Testis (tissue), 3 donors: ENCODE data around the gene TACSTD2. TPM values are rescaled to one million over a fixed set of nuclear protein-coding genes. Genes with fewer than 3 reads are reported as not detected.
"Not testable (repeated sequence)": the region's sequence is repeated elsewhere in the genome, so short reads cannot be mapped to it uniquely, and the experiment has no call there.

Experiments
- DNase-seq: peaks from one replicate; pipeline ENCODE4 v3.0.0-alpha.2; 2019
- H3K27ac ChIP-seq, 2 donors: fragments of 200-600 bp; sonication (generic); one replicate each; pipeline ENCODE4 v1.5.1; 2019
- H3K27me3 ChIP-seq: fragments of 200-600 bp; sonication (generic); one replicate; pipeline ENCODE4 v1.5.1; 2019
- H3K36me3 ChIP-seq: fragments of 200-600 bp; sonication (generic); one replicate; pipeline ENCODE4 v1.5.1; 2017; ENCODE audit warnings: low read depth; ENCODE audit errors: missing control alignments
- H3K4me1 ChIP-seq: fragments of 200-600 bp; sonication (generic); one replicate; pipeline ENCODE4 v1.5.1; 2019
- H3K4me3 ChIP-seq, 2 donors: fragments of 200-600 bp; sonication (generic); one replicate each; pipeline ENCODE4 v1.5.1; 2017 to 2019
- H3K9me3 ChIP-seq: fragments of 200-600 bp; sonication (generic); one replicate; pipeline ENCODE4 v1.5.1; 2017
- CTCF ChIP-seq, 3 experiments: fragments of 450-650 bp in 2 of 3; fragments of 200-600 bp in 1 of 3; sonication (generic) in 1 of 3; IDR thresholded peaks; one replicate each; pipeline ENCODE4 v1.5.1; 2016 to 2019; ENCODE audit warnings: antibody characterized with exemption in 3 of 3, mild to moderate bottlenecking in 2 of 3, moderate library complexity in 1 of 3
- POLR2A ChIP-seq: fragments of 450-650 bp; IDR thresholded peaks from one replicate; pipeline ENCODE4 v1.6.1; 2017; ENCODE audit warnings: antibody characterized with exemption, mild to moderate bottlenecking, moderate library complexity
- WGBS, 2 donors: methylation state at CpG; one replicate each; pipeline ENCODE4 v1.1.5; 2018; 5-methylcytosine and 5-hydroxymethylcytosine counted together
- intact Hi-C: fragments of 100-400 bp; cut with DNase I; formaldehyde crosslinking; loops from one replicate; pipeline ENCODE4 v1.15.1; 2023; ENCODE audit warnings: low total_unique reads
- polyA plus RNA-seq: library from polyadenylated mRNA; stranded (reverse); fragments of 350-450 nt; fragmentation: Illumina TruSeq; extraction: RNeasy Lipid Tissue Mini Kit (QIAGEN cat#74804); gene quantifications from one replicate; pipeline ENCODE4 v1.2.3, GENCODE V29; 2014; ENCODE audit warnings: low read depth, low replicate concordance; ENCODE audit not compliant: insufficient read depth
- total RNA-seq, 2 donors: library from RNA; depleted of rRNA; stranded (reverse); fragments of >200 nt; gene quantifications; one replicate each; pipeline ENCODE4 v1.2.3, GENCODE V29; 2016

The TACSTD2 gene
- total and polyA plus RNA-seq, 3 donors from 2014 or later: 0.87 to 1.2 (median 0.93) TPM

- H3K4me1 ChIP-seq: peaks cover 3% of the 10 kb centered on the region
- DNase-seq: no peak
- no peaks in the 10 kb centered on the region for H3K27me3 ChIP-seq
- 76 to 85% methylated on average over 2 of the region's 2 CpGs for WGBS, 2 donors
- no peak for TF ChIP-seq CTCF (IDR thresholded peaks at IDR 0.05)
- no peak for TF ChIP-seq POLR2A
- no peak overlapping the region for H3K27ac ChIP-seq
- H3K4me3 ChIP-seq: no peak overlapping the region
- H3K9me3 ChIP-seq: no peaks in the 10 kb centered on the region
- no peaks in the 10 kb centered on the region for H3K36me3 ChIP-seq
- intact Hi-C loops: no loop called here
Measured at GRCh38 chr1:58585166-58585565, 8.1 kb upstream of the TACSTD2 start.

GRCh38 chr1:58584082-58584895, 7.2 kb upstream of the TACSTD2 start:
- no peaks in the 10 kb centered on the region for H3K27me3 ChIP-seq
- peaks cover 3% of the 10 kb centered on the region for H3K4me1 ChIP-seq
- H3K4me3 ChIP-seq: no peak overlapping the region
- TF ChIP-seq CTCF (IDR thresholded peaks at IDR 0.05): no peak
- DNase-seq: no peak
- H3K27ac ChIP-seq: no peak overlapping the region
- no peaks in the 10 kb centered on the region for H3K9me3 ChIP-seq
- no peaks in the 10 kb centered on the region for H3K36me3 ChIP-seq
- intact Hi-C loops: no loop called here
- WGBS, 2 donors: 44 to 55% methylated on average over 8 of the region's 8 CpGs

- WGBS, 2 donors: 72 to 81% methylated on average over 1 of the region's 1 CpG
- Histone ChIP-seq H3K36me3 (no peaks in the 10 kb centered on the region), H3K27ac (no peak overlapping the region), H3K27me3 (no peaks in the 10 kb centered on the region), H3K9me3 (no peaks in the 10 kb centered on the region), H3K4me3 (no peak overlapping the region), H3K4me1 (peaks cover 3% of the 10 kb centered on the region)
- no peak for TF ChIP-seq CTCF (IDR thresholded peaks at IDR 0.05)
- TF ChIP-seq POLR2A: no peak
- intact Hi-C loops: no loop called here
- no peak for DNase-seq
Measured at GRCh38 chr1:58583496-58583895, 6.4 kb upstream of the TACSTD2 start.

GRCh38 chr1:58582143-58582542, 5.1 kb upstream of the TACSTD2 start:
- intact Hi-C loops, DNase-seq, H3K9me3 ChIP-seq, H3K27me3 ChIP-seq, H3K27ac ChIP-seq, H3K36me3 ChIP-seq, H3K4me1 ChIP-seq, H3K4me3 ChIP-seq: not testable (repeated sequence)
- WGBS, 2 donors: 100% methylated on average over 1 of the region's 1 CpG; no CpG with 5 or more reads in 1 of the 2 donors

- Histone ChIP-seq H3K4me3 (no peak overlapping the region), H3K27me3 (no peaks in the 10 kb centered on the region), H3K27ac (no peak overlapping the region), H3K4me1 (peaks cover 3% of the 10 kb centered on the region), H3K36me3 (no peaks in the 10 kb centered on the region), H3K9me3 (no peaks in the 10 kb centered on the region)
- DNase-seq: no peak
- TF ChIP-seq CTCF (IDR thresholded peaks at IDR 0.05) (no peak), POLR2A (no peak)
- intact Hi-C loops: no loop called here
- 71 to 75% methylated on average over 2 of the region's 2 CpGs for WGBS, 2 donors
Measured at GRCh38 chr1:58581641-58582040, 4.6 kb upstream of the TACSTD2 start.
